Astrocyte (in vitro differentiated cells and primary cell): Measurements from ENCODE around the gene SERPINA5. TPM values are rescaled to one million over a fixed set of nuclear protein-coding genes. Genes with fewer than 3 reads are reported as not detected.

Source experiments
- DNase-seq: peaks from one replicate; pipeline ENCODE4 v3.0.0-alpha.2; 2010; ENCODE audit warnings: low read depth
- FAIRE-seq: peaks from 2 replicates; lab custom pipeline; 2011; peaks lifted over from hg19 to GRCh38; lab: Jason Lieb, UNC
- H2AFZ ChIP-seq: 2 replicates; pipeline ENCODE4 v1.6.0; 2012; ENCODE audit warnings: low read depth, low read length, inconsistent platforms
- H3K27ac ChIP-seq: 2 replicates; pipeline ENCODE4 v1.5.1; 2011; ENCODE audit warnings: low read depth, low read length, inconsistent platforms
- H3K27me3 ChIP-seq: 2 replicates; pipeline ENCODE4 v1.6.0; 2011; ENCODE audit warnings: low read length, inconsistent platforms; ENCODE audit not compliant: insufficient read depth
- H3K36me3 ChIP-seq: 2 replicates; pipeline ENCODE4 v1.5.1; 2011; ENCODE audit warnings: low read length, inconsistent platforms; ENCODE audit not compliant: insufficient read depth
- H3K4me1 ChIP-seq: 2 replicates; pipeline ENCODE4 v1.5.1; 2011; ENCODE audit warnings: low read length, inconsistent platforms; ENCODE audit not compliant: insufficient read depth
- H3K4me2 ChIP-seq: 2 replicates; pipeline ENCODE4 v1.6.0; 2012; ENCODE audit warnings: low read length, inconsistent platforms
- H3K4me3 ChIP-seq: 2 replicates; pipeline ENCODE4 v1.5.1; 2011; ENCODE audit warnings: low read depth, mild to moderate bottlenecking, low read length, inconsistent platforms; ENCODE audit not compliant: insufficient read depth
- H3K79me2 ChIP-seq: 2 replicates; pipeline ENCODE4 v1.6.0; 2012; ENCODE audit warnings: mild to moderate bottlenecking, low read length, inconsistent platforms; ENCODE audit not compliant: insufficient read depth
- H3K9ac ChIP-seq: 2 replicates; pipeline ENCODE4 v1.6.0; 2012; ENCODE audit warnings: mild to moderate bottlenecking, low read length, inconsistent platforms
- H3K9me3 ChIP-seq: 2 replicates; pipeline ENCODE4 v1.5.1; 2012; ENCODE audit warnings: low read depth, mild to moderate bottlenecking, low read length, inconsistent platforms; ENCODE audit not compliant: insufficient read depth
- H4K20me1 ChIP-seq: 2 replicates; pipeline ENCODE4 v1.6.0; 2012; ENCODE audit warnings: low read length, inconsistent platforms; ENCODE audit not compliant: insufficient read depth
- H3K27ac Mint-ChIP-seq: one replicate; pipeline ENCODE4 v1.8.0; 2021; ENCODE audit warnings: mild to moderate bottlenecking, mixed read lengths; ENCODE audit not compliant: unreplicated experiment
- H3K27me3 Mint-ChIP-seq: one replicate; pipeline ENCODE4 v1.8.0; 2021; ENCODE audit warnings: low read depth, mixed read lengths; ENCODE audit not compliant: unreplicated experiment
- H3K36me3 Mint-ChIP-seq: one replicate; pipeline ENCODE4 v1.8.0; 2021; ENCODE audit warnings: low read depth, mixed read lengths; ENCODE audit not compliant: unreplicated experiment
- H3K4me1 Mint-ChIP-seq: one replicate; pipeline ENCODE4 v1.8.0; 2021; ENCODE audit warnings: low read depth, mixed read lengths; ENCODE audit not compliant: unreplicated experiment
- H3K4me3 Mint-ChIP-seq: one replicate; pipeline ENCODE4 v1.8.0; 2021; ENCODE audit warnings: mild to moderate bottlenecking, moderate library complexity, mixed read lengths; ENCODE audit not compliant: unreplicated experiment
- H3K9me3 Mint-ChIP-seq: one replicate; pipeline ENCODE4 v1.8.0; 2021; ENCODE audit warnings: mild to moderate bottlenecking, mixed read lengths; ENCODE audit not compliant: unreplicated experiment
- CTCF ChIP-seq: IDR thresholded peaks from 2 replicates; pipeline ENCODE4 v1.5.1; 2011; ENCODE audit warnings: low read depth, mild to moderate bottlenecking, inconsistent platforms, low read length, moderate library complexity; ENCODE audit not compliant: insufficient read depth
- EZH2 ChIP-seq: IDR thresholded peaks from 2 replicates; pipeline ENCODE4 v1.6.1; 2012; ENCODE audit warnings: mild to moderate bottlenecking, low read length, inconsistent platforms; ENCODE audit not compliant: insufficient read depth
- total RNA-seq: library from RNA; stranded (reverse); gene quantifications from 2 replicates; pipeline ENCODE4 v1.2.1, GENCODE V29; 2021

The SERPINA5 gene
- total RNA-seq, 1 donor from 2014 or later, result 0.23 TPM

GRCh38 chr14:94599656-94600004 lies 18.4 kb downstream of the SERPINA5 start:
- Histone ChIP-seq H3K9me3 (no peaks in the 10 kb centered on the region), H4K20me1 (no peaks in the 10 kb centered on the region), H3K4me3 (no peak overlapping the region), H3K27me3 (no peaks in the 10 kb centered on the region), H3K36me3 (no peaks in the 10 kb centered on the region), H3K4me2 (peak overlapping the region; percentile 78), H3K4me1 (peaks cover 37% of the 10 kb centered on the region), H3K9ac (peak overlapping the region; percentile 82), H3K27ac (peak overlapping the region; percentile 97), H2AFZ (peak overlapping the region; percentile 40), H3K79me2 (no peaks in the 10 kb centered on the region)
- H3K27me3 Mint-ChIP-seq, result peaks cover 10% of the 10 kb centered on the region
- H3K4me1 Mint-ChIP-seq, result peaks cover 34% of the 10 kb centered on the region
- no peaks in the 10 kb centered on the region for H3K36me3 Mint-ChIP-seq
- H3K4me3 Mint-ChIP-seq, result peak overlapping the region; percentile 54
- H3K9me3 Mint-ChIP-seq, result peaks cover under 1% of the 10 kb centered on the region
- no peak for DNase-seq
- H3K27ac Mint-ChIP-seq, result peak overlapping the region; percentile 100
- TF ChIP-seq CTCF (no peak), EZH2 (no peak)
- FAIRE-seq, result no peak

- DNase-seq (no peak), FAIRE-seq (no peak)
- H3K4me3 ChIP-seq, result no peak overlapping the region
- H3K9ac ChIP-seq, result peak overlapping the region; percentile 82
- H3K4me3 Mint-ChIP-seq, result no peak overlapping the region
- peaks cover 37% of the 10 kb centered on the region for H3K4me1 ChIP-seq
- H3K36me3 ChIP-seq, result no peaks in the 10 kb centered on the region
- H3K79me2 ChIP-seq, result no peaks in the 10 kb centered on the region
- no peaks in the 10 kb centered on the region for H3K9me3 Mint-ChIP-seq
- no peak overlapping the region for H2AFZ ChIP-seq
- H3K4me1 Mint-ChIP-seq, result peaks cover 34% of the 10 kb centered on the region
- H3K36me3 Mint-ChIP-seq, result no peaks in the 10 kb centered on the region
- H3K27me3 ChIP-seq, result no peaks in the 10 kb centered on the region
- H3K4me2 ChIP-seq, result peak overlapping the region; percentile 78
- H3K9me3 ChIP-seq, result no peaks in the 10 kb centered on the region
- no peaks in the 10 kb centered on the region for H4K20me1 ChIP-seq
- peaks cover 7% of the 10 kb centered on the region for H3K27me3 Mint-ChIP-seq
- no peak for TF ChIP-seq CTCF
- TF ChIP-seq EZH2, result no peak
- peak overlapping the region; percentile 97 for H3K27ac ChIP-seq
- peak overlapping the region; percentile 100 for H3K27ac Mint-ChIP-seq
Measured at GRCh38 chr14:94600148-94600545, 18.9 kb downstream of the SERPINA5 start.

GRCh38 chr14:94601884-94602391 lies 20.7 kb downstream of the SERPINA5 start:
- Histone ChIP-seq H3K27me3 (no peaks in the 10 kb centered on the region), H2AFZ (peak overlapping the region; percentile 36), H3K27ac (peak overlapping the region; percentile 69), H3K4me2 (peak overlapping the region; percentile 38), H3K79me2 (no peaks in the 10 kb centered on the region), H3K36me3 (no peaks in the 10 kb centered on the region), H3K4me1 (peaks cover 37% of the 10 kb centered on the region), H3K9ac (peak overlapping the region; percentile 1), H3K4me3 (no peak overlapping the region), H4K20me1 (no peaks in the 10 kb centered on the region), H3K9me3 (no peaks in the 10 kb centered on the region)
- Mint-ChIP-seq H3K4me3 (no peak overlapping the region), H3K36me3 (no peaks in the 10 kb centered on the region), H3K27me3 (peaks cover 3% of the 10 kb centered on the region), H3K9me3 (no peaks in the 10 kb centered on the region), H3K4me1 (peaks cover 34% of the 10 kb centered on the region), H3K27ac (peak overlapping the region; percentile 98)
- FAIRE-seq (peak; percentile 68), DNase-seq (peak; percentile 95)
- no peak for TF ChIP-seq EZH2
- no peak for TF ChIP-seq CTCF
